Right forelimb (tissue), 1 donor: ENCODE results near the gene XAGE1A.
"Not testable (repeated sequence)": the region's sequence is repeated elsewhere in the genome, so short reads cannot be mapped to it uniquely, and the experiment has no call there.

Experiments used
- DNase-seq: peaks from one replicate; pipeline ENCODE4 v3.0.0-alpha.2; 2018

Gene XAGE1A

GRCh38 chrX:52495545-52496418, at the start of gene XAGE1A:
TSS of gene XAGE1A (plus strand) at chrX:52495808. CDS start at chrX:52497362, 1,554 bp downstream.
- DNase-seq, result not testable (repeated sequence)

GRCh38 chrX:52452031-52452430, 43.6 kb upstream of the XAGE1A start:
- not testable (repeated sequence) for DNase-seq

- DNase-seq, result not testable (repeated sequence)
Observed at GRCh38 chrX:52471301-52471700, 24.3 kb upstream of the XAGE1A start.

- not testable (repeated sequence) for DNase-seq
Observed at GRCh38 chrX:52496419-52496772, 788 bp downstream of the XAGE1A start.

GRCh38 chrX:52501362-52501761, 5.8 kb downstream of the XAGE1A start:
- DNase-seq, result not testable (repeated sequence)

GRCh38 chrX:52504551-52504950, 8.9 kb downstream of the XAGE1A start:
- DNase-seq, result no peak

GRCh38 chrX:52507331-52507730, 11.7 kb downstream of the XAGE1A start:
- no peak for DNase-seq

GRCh38 chrX:52509916-52510315, 14.3 kb downstream of the XAGE1A start:
- DNase-seq, result no peak

- not testable (repeated sequence) for DNase-seq
Observed at GRCh38 chrX:52511126-52511525, 15.5 kb downstream of the XAGE1A start.

- DNase-seq, result not testable (repeated sequence)
Observed at GRCh38 chrX:52516110-52516986, 20.7 kb downstream of the XAGE1A start.

- not testable (repeated sequence) for DNase-seq
Observed at GRCh38 chrX:52516987-52517325, 21.3 kb downstream of the XAGE1A start, which contains the start of gene XAGE1B. TSS of gene XAGE1B (minus strand) at chrX:52517063. CDS start at chrX:52515527, 1,536 bp downstream.

- DNase-seq, result not testable (repeated sequence)
Observed at GRCh38 chrX:52541051-52541450, 45.4 kb downstream of the XAGE1A start.

- DNase-seq, result no peak
Observed at GRCh38 chrX:52542311-52542710, 46.7 kb downstream of the XAGE1A start.

GRCh38 chrX:52544147-52544840, 48.7 kb downstream of the XAGE1A start:
- DNase-seq, result no peak

GRCh38 chrX:52548769-52549168, 53.2 kb downstream of the XAGE1A start:
- DNase-seq, result not testable (repeated sequence)
